Fibroblast of the aortic adventitia (primary cell): Measurements from ENCODE around the gene CNGA2. TPM values are rescaled to one million over a fixed set of nuclear protein-coding genes. Genes with fewer than 3 reads are reported as not detected.

Experiments
- DNase-seq: peaks from one replicate; pipeline ENCODE4 v3.0.0-alpha.2; 2010; ENCODE audit warnings: low read depth
- H3K4me3 ChIP-seq: 2 replicates; pipeline ENCODE4 v1.5.1; 2011; ENCODE audit warnings: low read depth, mild to moderate bottlenecking, control low read depth, low read length, moderate library complexity
- total RNA-seq: library from RNA; depleted of rRNA; stranded (reverse); fragments of >200 nt; gene quantifications from 2 replicates; pipeline ENCODE4 v1.2.3, GENCODE V29; 2012; ENCODE audit warnings: low replicate concordance
- TF ChIP-seq, protein P1 (sequence below): IDR thresholded peaks from 2 replicates; pipeline ENCODE4 v1.5.1; 2011; ENCODE audit warnings: mild to moderate bottlenecking, low read length, control low read depth, inconsistent platforms; ENCODE audit not compliant: insufficient read depth

CNGA2 gene
- total RNA-seq, 1 donor = not detected

DNA sequence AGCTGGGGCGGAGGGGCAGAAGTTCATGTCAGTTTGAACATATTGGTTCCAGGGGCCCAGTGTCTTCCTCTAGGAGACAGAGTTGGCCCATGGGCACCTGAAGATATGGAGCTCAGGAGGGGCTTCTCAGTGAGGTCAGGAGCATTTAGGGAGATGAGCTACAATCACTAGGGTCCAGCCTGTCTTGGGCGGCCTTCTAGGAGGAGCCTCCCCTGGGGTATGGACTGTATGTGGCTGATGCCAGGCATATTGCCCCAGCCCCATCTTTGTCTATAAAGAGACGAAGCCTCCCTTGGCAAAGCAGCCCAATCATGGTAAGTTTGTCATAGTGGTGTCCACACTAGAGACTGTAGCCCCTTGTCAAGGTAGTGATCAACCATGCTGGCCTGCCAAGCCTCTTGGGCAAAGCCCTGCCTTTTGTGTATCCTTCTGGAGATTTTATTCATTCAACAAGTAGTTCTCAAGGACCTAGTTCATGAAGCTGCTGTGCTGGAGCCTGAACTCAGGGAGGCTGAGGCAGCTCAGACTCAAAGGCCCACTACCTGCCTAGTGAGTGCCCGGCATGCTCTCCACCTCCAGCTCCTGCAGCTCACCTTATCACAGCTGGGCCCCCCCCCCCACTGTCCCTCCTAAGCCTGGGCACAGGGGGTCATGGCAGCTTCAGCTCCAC lies 5.4 kb upstream of the CNGA2 start:
- no peak overlapping the region for H3K4me3 ChIP-seq
- TF ChIP-seq, protein P1, sequence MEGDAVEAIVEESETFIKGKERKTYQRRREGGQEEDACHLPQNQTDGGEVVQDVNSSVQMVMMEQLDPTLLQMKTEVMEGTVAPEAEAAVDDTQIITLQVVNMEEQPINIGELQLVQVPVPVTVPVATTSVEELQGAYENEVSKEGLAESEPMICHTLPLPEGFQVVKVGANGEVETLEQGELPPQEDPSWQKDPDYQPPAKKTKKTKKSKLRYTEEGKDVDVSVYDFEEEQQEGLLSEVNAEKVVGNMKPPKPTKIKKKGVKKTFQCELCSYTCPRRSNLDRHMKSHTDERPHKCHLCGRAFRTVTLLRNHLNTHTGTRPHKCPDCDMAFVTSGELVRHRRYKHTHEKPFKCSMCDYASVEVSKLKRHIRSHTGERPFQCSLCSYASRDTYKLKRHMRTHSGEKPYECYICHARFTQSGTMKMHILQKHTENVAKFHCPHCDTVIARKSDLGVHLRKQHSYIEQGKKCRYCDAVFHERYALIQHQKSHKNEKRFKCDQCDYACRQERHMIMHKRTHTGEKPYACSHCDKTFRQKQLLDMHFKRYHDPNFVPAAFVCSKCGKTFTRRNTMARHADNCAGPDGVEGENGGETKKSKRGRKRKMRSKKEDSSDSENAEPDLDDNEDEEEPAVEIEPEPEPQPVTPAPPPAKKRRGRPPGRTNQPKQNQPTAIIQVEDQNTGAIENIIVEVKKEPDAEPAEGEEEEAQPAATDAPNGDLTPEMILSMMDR = no peak
- DNase-seq = no peak

DNA sequence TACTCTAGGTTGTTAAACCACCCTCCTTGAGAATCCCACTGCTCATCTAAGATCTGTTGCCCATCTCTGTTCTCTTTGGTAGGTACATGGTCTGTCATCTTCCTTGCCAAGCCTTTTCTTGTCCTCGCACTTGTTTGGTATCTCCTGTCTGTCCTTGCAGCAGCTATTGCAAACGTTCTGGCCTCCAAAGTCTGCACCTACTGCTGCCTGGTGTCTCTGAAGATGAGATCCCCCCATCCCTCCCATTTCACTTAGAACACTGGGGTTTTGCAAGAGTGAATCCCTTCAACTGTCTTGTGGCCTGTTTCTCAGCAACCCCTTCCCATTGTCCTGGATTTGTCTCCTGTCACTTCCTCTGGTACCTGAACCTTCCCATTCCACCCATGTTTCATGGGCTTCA lies 673 bp downstream of the CNGA2 start:
- TF ChIP-seq, protein P1 = no peak
- no peak overlapping the region for H3K4me3 ChIP-seq
- DNase-seq = no peak

DNA sequence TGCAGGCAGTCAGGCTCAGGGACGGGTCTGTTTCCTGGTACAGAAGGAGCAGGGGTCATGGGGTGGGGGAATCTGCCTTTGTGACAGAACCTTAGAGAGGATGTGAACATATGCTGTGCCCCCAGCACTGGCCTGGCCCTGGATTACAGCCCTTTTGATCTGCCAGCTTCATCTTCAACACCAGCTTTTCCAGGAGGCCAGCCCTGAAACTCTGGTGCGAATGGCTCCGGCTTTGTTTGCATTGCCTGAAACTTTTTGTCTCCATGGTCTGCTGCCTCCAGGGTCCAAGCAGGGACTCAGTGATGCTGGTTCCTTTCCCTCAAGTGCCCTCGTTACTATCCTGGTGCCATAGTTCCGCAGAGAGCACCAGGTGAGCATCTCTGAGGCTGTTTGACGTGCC lies 2.1 kb downstream of the CNGA2 start:
- DNase-seq = no peak
- TF ChIP-seq, protein P1 = no peak
- H3K4me3 ChIP-seq = no peak overlapping the region

DNA sequence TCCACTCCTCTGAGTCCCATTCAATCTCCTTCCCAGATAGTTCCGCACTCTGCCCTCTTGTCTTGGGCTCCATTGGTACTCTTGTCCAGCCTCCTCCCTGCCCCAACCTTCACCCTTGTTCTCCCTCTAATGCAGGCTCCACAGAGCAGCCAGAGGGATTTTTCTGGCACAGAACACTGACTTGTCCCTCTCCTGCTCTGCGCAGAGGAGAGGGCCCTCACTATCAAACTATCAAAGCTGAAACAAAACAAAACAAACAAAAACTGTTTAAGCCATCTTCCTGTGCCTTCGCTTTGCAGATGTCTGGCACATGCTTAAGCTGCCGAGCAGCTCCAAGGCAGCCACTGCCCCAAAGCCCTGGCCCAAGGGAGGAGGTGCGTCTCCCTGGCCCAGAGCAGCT lies 2.9 kb downstream of the CNGA2 start:
- TF ChIP-seq, protein P1 = no peak
- no peak for DNase-seq

DNA sequence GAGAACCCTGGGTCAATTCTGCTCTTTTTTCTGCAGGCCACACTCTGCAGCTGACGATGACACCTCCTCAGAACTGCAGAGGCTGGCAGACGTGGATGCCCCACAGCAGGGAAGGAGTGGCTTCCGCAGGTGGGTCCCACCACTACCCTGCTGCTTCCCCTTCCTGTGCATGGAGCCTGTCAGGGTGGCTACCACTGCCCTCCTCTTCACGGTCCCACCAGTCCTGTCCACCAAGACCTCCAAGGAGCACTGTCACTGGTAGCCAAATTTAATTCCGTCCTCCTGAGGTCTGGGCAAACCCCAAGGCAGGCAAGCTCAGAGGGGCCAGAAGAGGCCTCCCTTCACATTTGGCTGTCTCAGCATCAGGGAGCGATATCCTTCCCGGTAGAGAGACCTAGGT lies 4.2 kb downstream of the CNGA2 start:
- TF ChIP-seq, protein P1 = no peak
- no peak for DNase-seq
- H3K4me3 ChIP-seq = no peak overlapping the region

More for the DNA sequence above, 2.9 kb downstream of the CNGA2 start:
- no peak overlapping the region for H3K4me3 ChIP-seq

DNA sequence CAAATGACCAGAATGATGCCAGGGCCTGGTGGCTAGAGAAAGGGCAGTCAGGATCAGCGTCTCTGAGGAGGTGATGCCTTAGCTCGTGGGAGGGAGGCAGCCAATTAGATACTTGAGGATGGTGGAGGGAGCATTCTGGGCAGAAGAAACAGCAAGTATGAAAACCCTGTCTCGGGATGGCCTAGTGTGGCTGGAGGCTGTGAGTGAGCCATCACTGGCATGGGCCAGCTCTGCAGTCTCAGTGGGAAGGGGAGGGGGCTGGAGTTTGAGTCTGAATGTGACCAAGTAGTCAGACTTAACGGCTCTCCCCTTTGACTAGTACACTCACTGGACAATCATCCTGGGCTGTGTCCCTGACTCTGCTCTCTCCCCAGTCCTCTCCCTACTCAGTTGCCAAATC lies 7.1 kb downstream of the CNGA2 start:
- no peak for DNase-seq
- TF ChIP-seq, protein P1 = no peak
- H3K4me3 ChIP-seq = no peak overlapping the region

DNA sequence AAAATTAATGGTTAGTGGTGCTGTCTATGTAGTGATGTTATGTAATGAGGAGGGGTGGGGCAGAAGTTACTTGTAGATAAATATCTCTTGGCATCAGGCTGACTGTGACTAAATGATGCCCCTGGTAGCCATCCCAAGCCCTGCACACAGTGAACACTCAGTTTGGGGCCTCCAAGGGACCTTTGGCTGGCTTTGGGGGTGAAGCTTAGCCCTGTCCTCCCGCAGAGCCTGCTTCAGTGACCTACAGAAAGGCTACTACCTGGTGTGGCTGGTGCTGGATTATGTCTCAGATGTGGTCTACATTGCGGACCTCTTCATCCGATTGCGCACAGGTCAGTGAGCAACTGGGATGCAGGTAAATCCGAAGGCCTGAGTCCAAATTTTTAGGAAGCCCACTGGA lies 7.8 kb downstream of the CNGA2 start:
- TF ChIP-seq, protein P1 = no peak
- H3K4me3 ChIP-seq = no peak overlapping the region
- DNase-seq = no peak
